OCI-LY7 (cell line): ENCODE measurements around the gene IDH2.

Experiments used
- EZH2phosphoT487 ChIP-seq: fragments of 200-600 bp; sonication (generic); IDR thresholded peaks from 2 replicates; pipeline ENCODE4 v1.6.1; 2018; ENCODE audit warnings: low read depth, borderline replicate concordance, mild to moderate bottlenecking, mixed run types, antibody characterized with exemption, low read length, moderate library complexity, mixed read lengths
- TF ChIP-seq, protein P1 (sequence below): fragments of 200-600 bp; sonication (generic); conservative IDR thresholded peaks from 2 replicates; pipeline ENCODE4 v1.5.1; 2014; ENCODE audit warnings: mild to moderate bottlenecking, antibody characterized with exemption, low read length, moderate library complexity, mixed read lengths

DNA sequence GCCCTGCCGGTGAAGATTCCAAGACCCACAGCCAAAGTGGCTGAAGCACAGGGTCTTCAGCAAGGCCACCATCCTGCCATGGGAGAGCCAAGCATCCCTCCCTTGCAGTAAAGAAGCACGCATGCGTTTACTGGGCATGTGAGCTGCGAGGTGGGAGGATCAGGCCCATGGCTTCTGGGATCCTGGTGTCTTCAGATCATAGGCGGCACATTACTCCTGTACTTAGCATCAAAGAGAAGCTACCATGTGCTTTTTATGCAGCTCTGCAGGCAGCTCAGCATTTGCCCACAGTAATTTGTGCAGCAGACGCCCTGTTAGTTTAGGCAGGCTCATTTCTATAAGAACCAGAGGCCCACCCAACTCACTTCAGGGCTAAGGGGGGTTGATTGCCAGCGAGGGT lies 45.7 kb downstream of the IDH2 start:
- TF ChIP-seq, protein P1, sequence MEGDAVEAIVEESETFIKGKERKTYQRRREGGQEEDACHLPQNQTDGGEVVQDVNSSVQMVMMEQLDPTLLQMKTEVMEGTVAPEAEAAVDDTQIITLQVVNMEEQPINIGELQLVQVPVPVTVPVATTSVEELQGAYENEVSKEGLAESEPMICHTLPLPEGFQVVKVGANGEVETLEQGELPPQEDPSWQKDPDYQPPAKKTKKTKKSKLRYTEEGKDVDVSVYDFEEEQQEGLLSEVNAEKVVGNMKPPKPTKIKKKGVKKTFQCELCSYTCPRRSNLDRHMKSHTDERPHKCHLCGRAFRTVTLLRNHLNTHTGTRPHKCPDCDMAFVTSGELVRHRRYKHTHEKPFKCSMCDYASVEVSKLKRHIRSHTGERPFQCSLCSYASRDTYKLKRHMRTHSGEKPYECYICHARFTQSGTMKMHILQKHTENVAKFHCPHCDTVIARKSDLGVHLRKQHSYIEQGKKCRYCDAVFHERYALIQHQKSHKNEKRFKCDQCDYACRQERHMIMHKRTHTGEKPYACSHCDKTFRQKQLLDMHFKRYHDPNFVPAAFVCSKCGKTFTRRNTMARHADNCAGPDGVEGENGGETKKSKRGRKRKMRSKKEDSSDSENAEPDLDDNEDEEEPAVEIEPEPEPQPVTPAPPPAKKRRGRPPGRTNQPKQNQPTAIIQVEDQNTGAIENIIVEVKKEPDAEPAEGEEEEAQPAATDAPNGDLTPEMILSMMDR: no peak
- TF ChIP-seq EZH2phosphoT487: no peak
